Amniotic stem cell (primary cell): ENCODE measurements around the gene GLG1.
"Not testable (repeated sequence)": the region's sequence is repeated elsewhere in the genome, so short reads cannot be mapped to it uniquely, and the experiment has no call there.

ENCODE experiments used
- DNase-seq: peaks from one replicate; lab custom pipeline; 2025; lab: John Stamatoyannopoulos, UW

GLG1 gene

GRCh38 chr16:74443624-74444346 lies 163.1 kb downstream of the GLG1 start:
- not testable (repeated sequence) for DNase-seq

- DNase-seq = no peak
Measured at GRCh38 chr16:74439685-74440084, 167.2 kb downstream of the GLG1 start.

- DNase-seq = no peak
Measured at GRCh38 chr16:74438492-74438979, 168.4 kb downstream of the GLG1 start.

GRCh38 chr16:74431516-74431915 lies 175.4 kb downstream of the GLG1 start:
- no peak for DNase-seq

- DNase-seq = not testable (repeated sequence)
Measured at GRCh38 chr16:74430036-74430712, 176.7 kb downstream of the GLG1 start.

GRCh38 chr16:74428493-74428892 lies 178.4 kb downstream of the GLG1 start:
- DNase-seq = not testable (repeated sequence)

GRCh38 chr16:74425751-74426150 lies 181.2 kb downstream of the GLG1 start:
- DNase-seq = not testable (repeated sequence)

GRCh38 chr16:74423721-74424120 lies 183.2 kb downstream of the GLG1 start:
- DNase-seq = not testable (repeated sequence)

- DNase-seq = not testable (repeated sequence)
Measured at GRCh38 chr16:74422086-74422485, 184.8 kb downstream of the GLG1 start.

GRCh38 chr16:74421482-74421785 lies 185.5 kb downstream of the GLG1 start:
- DNase-seq = not testable (repeated sequence)

GRCh38 chr16:74420612-74421481 lies 186.1 kb downstream of the GLG1 start, which contains the start of gene CLEC18B:
Gene CLEC18B, minus strand, starts transcription at chr16:74421478. Its CDS starts 208 bp downstream, at chr16:74421270.
- DNase-seq = not testable (repeated sequence)

GRCh38 chr16:74419811-74420210 lies 187.1 kb downstream of the GLG1 start:
- DNase-seq = not testable (repeated sequence)

- DNase-seq = not testable (repeated sequence)
Measured at GRCh38 chr16:74417897-74418296, 189.0 kb downstream of the GLG1 start.

- DNase-seq = not testable (repeated sequence)
Measured at GRCh38 chr16:74413920-74414319, 193.0 kb downstream of the GLG1 start.

- DNase-seq = not testable (repeated sequence)
Measured at GRCh38 chr16:74413485-74413884, 193.4 kb downstream of the GLG1 start.

- DNase-seq = not testable (repeated sequence)
Measured at GRCh38 chr16:74412775-74413390, 194.0 kb downstream of the GLG1 start.

GRCh38 chr16:74412138-74412774 lies 194.7 kb downstream of the GLG1 start:
- not testable (repeated sequence) for DNase-seq

GRCh38 chr16:74410981-74411380 lies 195.9 kb downstream of the GLG1 start:
- DNase-seq = not testable (repeated sequence)

GRCh38 chr16:74410057-74410957 lies 196.6 kb downstream of the GLG1 start:
- not testable (repeated sequence) for DNase-seq
